Keratinocyte (primary cell): Measurements from ENCODE around the gene ADRM1. TPM values are rescaled to one million over a fixed set of nuclear protein-coding genes. Genes with fewer than 3 reads are reported as not detected.

Experiments
- DNase-seq: peaks from one replicate; pipeline ENCODE4 v3.0.0-alpha.2; 2011; ENCODE audit warnings: low read depth, missing footprints, low spot score
- FAIRE-seq: peaks from 2 replicates; lab custom pipeline; 2011; peaks lifted over from hg19 to GRCh38; lab: Jason Lieb, UNC
- H2AFZ ChIP-seq: 2 replicates; pipeline ENCODE4 v1.6.0; 2012; ENCODE audit warnings: low read length, control low read depth, inconsistent platforms; ENCODE audit not compliant: control insufficient read depth
- H3K27ac ChIP-seq: 2 replicates; pipeline ENCODE4 v1.5.1; 2011; ENCODE audit warnings: low read length; ENCODE audit not compliant: control insufficient read depth, insufficient read depth
- H3K27me3 ChIP-seq: 3 replicates; pipeline ENCODE4 v1.6.0; 2011; ENCODE audit warnings: low read length; ENCODE audit not compliant: control insufficient read depth, insufficient read depth; ENCODE audit errors: extremely low read depth
- H3K36me3 ChIP-seq, 2 experiments: 2 replicates in 1 of 2; 3 replicates in 1 of 2; pipeline ENCODE4 v1.5.1; 2011; ENCODE audit warnings: low read length in 2 of 2, mild to moderate bottlenecking in 1 of 2; ENCODE audit not compliant: control insufficient read depth in 2 of 2, insufficient read depth in 2 of 2; ENCODE audit errors: extremely low read depth in 1 of 2
- H3K4me1 ChIP-seq: 3 replicates; pipeline ENCODE4 v1.5.1; 2011; ENCODE audit warnings: low read length; ENCODE audit not compliant: control insufficient read depth, insufficient read depth; ENCODE audit errors: extremely low read depth
- H3K4me2 ChIP-seq: 3 replicates; pipeline ENCODE4 v1.6.0; 2011; ENCODE audit warnings: low read depth, low read length; ENCODE audit not compliant: control insufficient read depth, insufficient read depth; ENCODE audit errors: extremely low read depth
- H3K4me3 ChIP-seq, 3 experiments: fragments of 200-600 bp in 1 of 3; sonication (generic) in 1 of 3; 2 replicates in 2 of 3; 3 replicates in 1 of 3; pipeline ENCODE4 v1.5.1; 2011 to 2016; ENCODE audit warnings: low read length in 3 of 3, mild to moderate bottlenecking in 3 of 3, control low read depth in 2 of 3, inconsistent platforms in 1 of 3, low read depth in 1 of 3, mixed read lengths in 1 of 3, mixed run types in 1 of 3, moderate library complexity in 1 of 3; ENCODE audit not compliant: control insufficient read depth in 2 of 3, insufficient read depth in 2 of 3; ENCODE audit errors: extremely low read depth in 1 of 3
- H3K79me2 ChIP-seq: 2 replicates; pipeline ENCODE4 v1.6.0; 2012; ENCODE audit warnings: low read length; ENCODE audit not compliant: control insufficient read depth, insufficient read depth
- H3K9ac ChIP-seq: 3 replicates; pipeline ENCODE4 v1.6.0; 2011; ENCODE audit warnings: low read length; ENCODE audit not compliant: control insufficient read depth, insufficient read depth; ENCODE audit errors: extremely low read depth
- H3K9me1 ChIP-seq: 3 replicates; pipeline ENCODE4 v1.6.0; 2011; ENCODE audit warnings: low read length; ENCODE audit not compliant: control insufficient read depth, insufficient read depth; ENCODE audit errors: extremely low read depth
- H3K9me3 ChIP-seq: 2 replicates; pipeline ENCODE4 v1.5.1; 2012; ENCODE audit warnings: low read depth, low read length; ENCODE audit not compliant: control insufficient read depth
- H4K20me1 ChIP-seq: 3 replicates; pipeline ENCODE4 v1.6.0; 2011; ENCODE audit warnings: low read length; ENCODE audit not compliant: control insufficient read depth, insufficient read depth; ENCODE audit errors: extremely low read depth
- EZH2 ChIP-seq: IDR thresholded peaks from one replicate; pipeline ENCODE4 v1.6.1; 2012; ENCODE audit warnings: inconsistent platforms, mild to moderate bottlenecking, low read length, moderate library complexity
- dilution Hi-C: fragments of 300-500 bp; cut with MboI; formaldehyde crosslinking; loops from one replicate; pipeline ENCODE4 v1.7.0; 2020; ENCODE audit warnings: low sequenced_read_pairs; ENCODE audit not compliant: extremely low pct_ligation_motif_present
- polyA plus RNA-seq, 5 experiments: library from polyadenylated mRNA; depleted of rRNA in 3 of 5; stranded (reverse) in 3 of 5; stranded (forward) in 1 of 5; unstranded in 1 of 5; fragments of >200 nt; gene quantifications; 1 replicate in 1 of 5; 2 replicates in 3 of 5; 3 replicates in 1 of 5; pipeline versions ENCODE4 v1.2.1 to v1.2.3, GENCODE V29; 2011 to 2012; ENCODE audit warnings: missing spikeins in 2 of 5, low read depth in 1 of 5, low replicate concordance in 1 of 5
- TF ChIP-seq, protein P1 (sequence below), 3 experiments: IDR thresholded peaks in 1 of 3; conservative IDR thresholded peaks in 1 of 3; optimal IDR thresholded peaks in 1 of 3; 2 replicates in 2 of 3; 3 replicates in 1 of 3; pipeline versions ENCODE3 to v1.5.1; 2011; ENCODE audit warnings: low read length in 3 of 3, mild to moderate bottlenecking in 3 of 3, moderate library complexity in 2 of 3, control low read depth in 1 of 3, inconsistent platforms in 1 of 3; ENCODE audit not compliant: insufficient read depth in 2 of 3; ENCODE audit errors: extremely low read depth in 1 of 3

The ADRM1 gene
- polyA plus RNA-seq, 1 donor (not counting 4 experiments of a cell fraction or from before 2014, with no cell fraction given), result 91.4 TPM

GRCh38 chr20:62355516-62355877, 52.7 kb downstream of the ADRM1 start:
- H4K20me1 ChIP-seq, result peaks cover 9% of the 10 kb centered on the region
- H2AFZ ChIP-seq, result no peak overlapping the region
- H3K36me3 ChIP-seq, result peaks cover 7 to 24% of the 10 kb centered on the region in 2 experiments
- H3K27me3 ChIP-seq, result no peaks in the 10 kb centered on the region
- H3K9me1 ChIP-seq, result no peaks in the 10 kb centered on the region
- dilution Hi-C loops, result no loop called here
- no peak for TF ChIP-seq EZH2
- TF ChIP-seq, protein P1, sequence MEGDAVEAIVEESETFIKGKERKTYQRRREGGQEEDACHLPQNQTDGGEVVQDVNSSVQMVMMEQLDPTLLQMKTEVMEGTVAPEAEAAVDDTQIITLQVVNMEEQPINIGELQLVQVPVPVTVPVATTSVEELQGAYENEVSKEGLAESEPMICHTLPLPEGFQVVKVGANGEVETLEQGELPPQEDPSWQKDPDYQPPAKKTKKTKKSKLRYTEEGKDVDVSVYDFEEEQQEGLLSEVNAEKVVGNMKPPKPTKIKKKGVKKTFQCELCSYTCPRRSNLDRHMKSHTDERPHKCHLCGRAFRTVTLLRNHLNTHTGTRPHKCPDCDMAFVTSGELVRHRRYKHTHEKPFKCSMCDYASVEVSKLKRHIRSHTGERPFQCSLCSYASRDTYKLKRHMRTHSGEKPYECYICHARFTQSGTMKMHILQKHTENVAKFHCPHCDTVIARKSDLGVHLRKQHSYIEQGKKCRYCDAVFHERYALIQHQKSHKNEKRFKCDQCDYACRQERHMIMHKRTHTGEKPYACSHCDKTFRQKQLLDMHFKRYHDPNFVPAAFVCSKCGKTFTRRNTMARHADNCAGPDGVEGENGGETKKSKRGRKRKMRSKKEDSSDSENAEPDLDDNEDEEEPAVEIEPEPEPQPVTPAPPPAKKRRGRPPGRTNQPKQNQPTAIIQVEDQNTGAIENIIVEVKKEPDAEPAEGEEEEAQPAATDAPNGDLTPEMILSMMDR (optimal IDR thresholded peaks at IDR 0.05 in 1 of 3, IDR thresholded peaks at IDR 0.05 in 1 of 3, conservative IDR thresholded peaks at IDR 0.05 in 1 of 3; ENCODE audit: extremely low read depth in 1 of 3, insufficient read depth in 2 of 3, low read length in 3 of 3), result no peak
- peaks cover 55% of the 10 kb centered on the region for H3K79me2 ChIP-seq
- H3K27ac ChIP-seq, result peak overlapping the region; percentile 79
- H3K4me1 ChIP-seq, result peaks cover 88% of the 10 kb centered on the region
- peak overlapping the region in 1 of 3 experiments; percentile 46 for H3K4me3 ChIP-seq
- peak overlapping the region; percentile 72 for H3K9ac ChIP-seq
- FAIRE-seq (peak; percentile 44), DNase-seq (no peak)
- peak overlapping the region; percentile 74 for H3K4me2 ChIP-seq
- no peaks in the 10 kb centered on the region for H3K9me3 ChIP-seq

GRCh38 chr20:62355878-62356588, 53.2 kb downstream of the ADRM1 start:
- no peak for FAIRE-seq
- no peaks in the 10 kb centered on the region for H3K9me1 ChIP-seq
- H3K79me2 ChIP-seq, result peaks cover 57% of the 10 kb centered on the region
- peaks cover 83% of the 10 kb centered on the region for H3K4me1 ChIP-seq
- no peaks in the 10 kb centered on the region for H3K27me3 ChIP-seq
- H2AFZ ChIP-seq, result no peak overlapping the region
- peak overlapping the region; percentile 74 for H3K4me2 ChIP-seq
- no peaks in the 10 kb centered on the region for H3K9me3 ChIP-seq
- DNase-seq, result no peak
- peak overlapping the region; percentile 72 for H3K9ac ChIP-seq
- peaks cover 7 to 24% of the 10 kb centered on the region in 2 experiments for H3K36me3 ChIP-seq
- dilution Hi-C loops, result no loop called here
- no peak overlapping the region for H3K4me3 ChIP-seq
- H4K20me1 ChIP-seq, result peaks cover 9% of the 10 kb centered on the region
- peak overlapping the region; percentile 79 for H3K27ac ChIP-seq
- TF ChIP-seq, protein P1 (optimal IDR thresholded peaks at IDR 0.05 in 1 of 3, IDR thresholded peaks at IDR 0.05 in 1 of 3, conservative IDR thresholded peaks at IDR 0.05 in 1 of 3; ENCODE audit: extremely low read depth in 1 of 3, insufficient read depth in 2 of 3, low read length in 3 of 3), result no peak
- no peak for TF ChIP-seq EZH2
